HG03442 (cell line): ENCODE data around the gene GRM8.

Experiments used
- ATAC-seq: cut with Tn5 transposase; IDR thresholded peaks from one replicate; pipeline ENCODE4 v1.9.1; 2021; ENCODE audit warnings: mild to moderate bottlenecking, moderate library complexity; ENCODE audit not compliant: unreplicated experiment

The GRM8 gene

GRCh38 chr7:127233630-127234029 is 19.1 kb downstream of the GRM8 start:
- ATAC-seq = no peak

GRCh38 chr7:127231415-127231814 is 21.3 kb downstream of the GRM8 start:
- ATAC-seq = no peak

- no peak for ATAC-seq
Measured at GRCh38 chr7:127230192-127230925, 22.4 kb downstream of the GRM8 start.

- ATAC-seq = no peak
Measured at GRCh38 chr7:127226685-127227374, 25.9 kb downstream of the GRM8 start.

- no peak for ATAC-seq
Measured at GRCh38 chr7:127221731-127222130, 31.0 kb downstream of the GRM8 start.

GRCh38 chr7:127214956-127215718 is 37.6 kb downstream of the GRM8 start:
- ATAC-seq = no peak

- ATAC-seq = no peak
Measured at GRCh38 chr7:127209886-127210285, 42.9 kb downstream of the GRM8 start.

GRCh38 chr7:127208860-127209259 is 43.9 kb downstream of the GRM8 start:
- no peak for ATAC-seq

- no peak for ATAC-seq
Measured at GRCh38 chr7:127208351-127208750, 44.4 kb downstream of the GRM8 start.

- no peak for ATAC-seq
Measured at GRCh38 chr7:127207806-127208205, 44.9 kb downstream of the GRM8 start.

GRCh38 chr7:127207230-127207629 is 45.5 kb downstream of the GRM8 start:
- ATAC-seq = no peak

- no peak for ATAC-seq
Measured at GRCh38 chr7:127194571-127194970, 58.2 kb downstream of the GRM8 start.

GRCh38 chr7:127189886-127190285 is 62.9 kb downstream of the GRM8 start:
- no peak for ATAC-seq

GRCh38 chr7:127189074-127189473 is 63.7 kb downstream of the GRM8 start:
- no peak for ATAC-seq

- no peak for ATAC-seq
Measured at GRCh38 chr7:127187740-127188139, 65.0 kb downstream of the GRM8 start.

GRCh38 chr7:127186686-127187085 is 66.1 kb downstream of the GRM8 start:
- no peak for ATAC-seq

GRCh38 chr7:127177156-127177555 is 75.6 kb downstream of the GRM8 start:
- no peak for ATAC-seq

GRCh38 chr7:127162366-127162765 is 90.4 kb downstream of the GRM8 start:
- no peak for ATAC-seq

- ATAC-seq = peak; percentile 56
Measured at GRCh38 chr7:127158659-127159058, 94.1 kb downstream of the GRM8 start.

GRCh38 chr7:127154958-127155357 is 97.8 kb downstream of the GRM8 start:
- ATAC-seq = no peak

GRCh38 chr7:127154101-127154500 is 98.6 kb downstream of the GRM8 start:
- no peak for ATAC-seq

- no peak for ATAC-seq
Measured at GRCh38 chr7:127153315-127153714, 99.4 kb downstream of the GRM8 start.
